Lung (tissue), 12 donors: ENCODE measurements around the gene CACNG1. TPM values are rescaled to one million over a fixed set of nuclear protein-coding genes. Genes with fewer than 3 reads are reported as not detected.
A peak's percentile ranks its signal among the peaks of the same experiment; 100 is the strongest.

ENCODE experiments used
- ATAC-seq: fragments of 200-7000 bp; cut with Tn5 transposase; one replicate; pipeline ENCODE4 v1.9.1; 2020; ENCODE audit warnings: moderate number of reproducible peaks; ENCODE audit not compliant: insufficient read depth, low FRiP score
- DNase-seq, 3 donors: peaks; one replicate each; pipeline ENCODE4 v3.0.0-alpha.2; 2013 to 2017
- H3K27ac ChIP-seq, 2 donors: one replicate each; pipeline ENCODE4 v1.5.1; 2013; ENCODE audit warnings: mild to moderate bottlenecking in 2 of 2, moderate library complexity in 2 of 2, control low read depth in 1 of 2, inconsistent platforms in 1 of 2, low read depth in 1 of 2, low read length in 1 of 2
- H3K27me3 ChIP-seq, 3 donors: one replicate each; pipeline ENCODE4 v1.5.1; 2013; ENCODE audit warnings: low read length in 2 of 3; ENCODE audit not compliant: control insufficient read depth in 3 of 3, insufficient read depth in 3 of 3
- H3K36me3 ChIP-seq, 4 donors: one replicate each; pipeline ENCODE4 v1.5.1; 2013; ENCODE audit warnings: low read length in 4 of 4, mild to moderate bottlenecking in 1 of 4, moderate library complexity in 1 of 4; ENCODE audit not compliant: control insufficient read depth in 4 of 4, insufficient read depth in 4 of 4
- H3K4me1 ChIP-seq, 5 donors: one replicate each; pipeline ENCODE4 v1.5.1; 2013; ENCODE audit warnings: low read length in 5 of 5, mild to moderate bottlenecking in 2 of 5, moderate library complexity in 1 of 5; ENCODE audit not compliant: control insufficient read depth in 5 of 5, insufficient read depth in 5 of 5
- H3K4me3 ChIP-seq: one replicate; pipeline ENCODE4 v1.5.1; 2013; ENCODE audit warnings: mild to moderate bottlenecking, control low read depth, moderate library complexity
- H3K9ac ChIP-seq, 2 donors: one replicate each; pipeline ENCODE4 v1.5.1; 2013; ENCODE audit warnings: low read length in 2 of 2, control low read depth in 1 of 2; ENCODE audit not compliant: insufficient read depth in 1 of 2
- H3K9me3 ChIP-seq, 4 donors: one replicate each; pipeline ENCODE4 v1.5.1; 2013; ENCODE audit warnings: low read length in 3 of 4, mild to moderate bottlenecking in 1 of 4, moderate library complexity in 1 of 4; ENCODE audit not compliant: control insufficient read depth in 4 of 4, insufficient read depth in 3 of 4
- WGBS, 2 donors: extraction: QIAGEN DNeasy Blood & Tissue Kit; methylation state at CpG; one replicate each; pipeline ENCODE4 v1.1.7; 2013; 5-methylcytosine and 5-hydroxymethylcytosine counted together
- polyA plus RNA-seq, 2 donors: library from polyadenylated mRNA; stranded (reverse); fragments of 200-250 nt; gene quantifications; one replicate each; pipeline ENCODE4 v1.2.1, GENCODE V29; 2013
- total RNA-seq, 2 donors: library from RNA; depleted of rRNA in 1 of 2; stranded (reverse); fragments of >200 nt in 1 of 2; gene quantifications; one replicate each; pipeline ENCODE4 v1.2.1, GENCODE V29; 2014 to 2021
- TF ChIP-seq, protein P1 (sequence below): IDR thresholded peaks from 2 replicates; pipeline ENCODE4 v1.5.1; 2012; ENCODE audit warnings: mild to moderate bottlenecking; ENCODE audit errors: control extremely low read depth, extremely low read depth
- donor health status: control.
- donor health status: control.
- donor health status: Bipolar disorder and iron deficiency.
- donor health status: healthy.
- donor health status: DM: yes; HTN: yes; CAD: no.

The CACNG1 gene
- total and polyA plus RNA-seq, 4 donors = 0.05 to 0.08 TPM; not detected in 2

DNA sequence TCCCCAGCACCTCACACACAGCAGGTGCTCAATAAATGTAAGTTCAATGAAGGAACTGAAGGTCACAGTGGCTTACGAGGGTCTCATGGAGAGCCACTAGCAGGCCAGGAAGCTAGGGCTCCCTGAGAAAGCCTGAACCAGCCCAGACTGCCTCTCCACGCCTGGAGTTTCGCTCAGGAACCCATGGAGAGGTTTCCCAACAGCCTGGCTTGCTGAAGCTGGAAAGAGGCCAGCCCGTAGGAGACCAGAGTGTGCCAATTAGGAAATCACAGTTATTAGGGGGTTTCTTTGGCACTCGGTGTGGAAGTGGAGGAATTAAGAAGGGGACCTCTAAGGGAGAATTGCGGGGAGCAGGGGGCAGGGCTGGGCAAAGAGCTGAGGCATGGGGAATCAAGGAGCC is 36.3 kb upstream of the CACNG1 start:
- Histone ChIP-seq H3K4me1 (no peaks in the 10 kb centered on the region), H3K27ac (no peak overlapping the region), H3K9me3 (peaks cover 0 to 7% (median 1%) of the 10 kb centered on the region in 4 donors), H3K36me3 (no peaks in the 10 kb centered on the region), H3K9ac (no peak overlapping the region), H3K27me3 (peaks cover 0 to 2% (median 0%) of the 10 kb centered on the region in 3 donors), H3K4me3 (no peak overlapping the region)
- TF ChIP-seq, protein P1, sequence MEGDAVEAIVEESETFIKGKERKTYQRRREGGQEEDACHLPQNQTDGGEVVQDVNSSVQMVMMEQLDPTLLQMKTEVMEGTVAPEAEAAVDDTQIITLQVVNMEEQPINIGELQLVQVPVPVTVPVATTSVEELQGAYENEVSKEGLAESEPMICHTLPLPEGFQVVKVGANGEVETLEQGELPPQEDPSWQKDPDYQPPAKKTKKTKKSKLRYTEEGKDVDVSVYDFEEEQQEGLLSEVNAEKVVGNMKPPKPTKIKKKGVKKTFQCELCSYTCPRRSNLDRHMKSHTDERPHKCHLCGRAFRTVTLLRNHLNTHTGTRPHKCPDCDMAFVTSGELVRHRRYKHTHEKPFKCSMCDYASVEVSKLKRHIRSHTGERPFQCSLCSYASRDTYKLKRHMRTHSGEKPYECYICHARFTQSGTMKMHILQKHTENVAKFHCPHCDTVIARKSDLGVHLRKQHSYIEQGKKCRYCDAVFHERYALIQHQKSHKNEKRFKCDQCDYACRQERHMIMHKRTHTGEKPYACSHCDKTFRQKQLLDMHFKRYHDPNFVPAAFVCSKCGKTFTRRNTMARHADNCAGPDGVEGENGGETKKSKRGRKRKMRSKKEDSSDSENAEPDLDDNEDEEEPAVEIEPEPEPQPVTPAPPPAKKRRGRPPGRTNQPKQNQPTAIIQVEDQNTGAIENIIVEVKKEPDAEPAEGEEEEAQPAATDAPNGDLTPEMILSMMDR = no peak
- ATAC-seq = no peak
- WGBS, 2 donors = 69 to 80% methylated on average over 6 of the region's 6 CpGs
- DNase-seq = peak in 2 of 3 donors; percentile 14 to 32

DNA sequence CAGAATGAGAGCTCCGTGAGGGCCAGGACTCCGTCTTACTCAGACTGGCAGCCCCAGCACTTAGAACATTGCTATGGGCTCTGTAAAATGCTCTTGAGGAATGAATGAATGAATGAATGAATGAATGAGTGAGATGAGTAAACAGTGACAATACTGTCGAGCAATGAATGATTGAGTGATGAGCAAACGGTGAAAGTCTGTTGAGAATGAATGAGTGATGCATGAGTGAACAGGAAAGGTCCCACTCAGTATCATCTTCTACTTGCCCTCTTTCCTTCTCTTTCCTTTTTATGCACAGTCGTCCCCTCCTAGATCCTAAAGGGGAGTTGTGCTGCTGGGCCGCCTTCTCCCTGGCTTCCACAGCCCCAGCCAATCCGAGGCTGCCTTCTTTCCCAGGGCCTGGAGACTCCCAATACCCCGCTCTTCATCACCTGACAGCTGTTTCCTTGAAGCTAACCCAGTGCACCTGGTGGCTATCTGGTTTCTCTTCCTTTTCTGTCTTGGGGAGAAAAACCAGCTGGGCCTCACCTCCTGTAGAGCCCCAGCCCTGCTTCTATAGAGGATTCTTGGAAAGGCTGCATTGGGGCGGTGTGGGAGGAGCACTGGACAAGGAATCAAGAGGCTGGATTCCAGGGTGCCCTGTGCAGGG is 32.7 kb upstream of the CACNG1 start:
- TF ChIP-seq, protein P1 = no peak
- Histone ChIP-seq H3K4me1 (no peaks in the 10 kb centered on the region), H3K27me3 (peaks cover 0 to 2% (median 0%) of the 10 kb centered on the region in 3 donors), H3K9me3 (peaks cover 0 to 7% (median 0%) of the 10 kb centered on the region in 4 donors), H3K27ac (no peak overlapping the region), H3K9ac (no peak overlapping the region), H3K4me3 (no peak overlapping the region), H3K36me3 (no peaks in the 10 kb centered on the region)
- WGBS, 2 donors = 76 to 83% methylated on average over 9 of the region's 9 CpGs
- DNase-seq = no peak
- no peak for ATAC-seq

DNA sequence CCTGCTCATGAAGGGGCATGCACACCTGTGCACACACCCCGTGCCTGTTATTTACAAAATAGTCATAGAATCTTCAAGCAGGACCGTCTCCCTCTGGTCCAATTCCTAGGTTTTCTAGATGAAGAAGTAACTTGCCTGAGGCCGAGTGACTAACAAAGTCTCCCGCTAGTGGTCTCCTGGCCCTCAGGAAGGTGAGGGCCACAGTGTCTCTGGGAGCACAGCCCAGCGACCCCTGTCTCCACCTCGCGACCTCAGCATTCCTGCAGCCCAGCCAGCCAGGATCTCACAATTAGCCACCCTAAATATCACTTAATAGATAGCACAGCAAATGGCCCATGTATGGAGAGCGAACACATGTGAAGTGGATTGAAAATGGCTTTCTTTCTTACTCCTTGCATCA is 30.5 kb upstream of the CACNG1 start:
- 90 to 94% methylated on average over 8 of the region's 8 CpGs for whole genome bisulfite sequencing, 2 donors
- Histone ChIP-seq H3K27ac (no peak overlapping the region), H3K27me3 (peaks cover 0 to 2% (median 0%) of the 10 kb centered on the region in 3 donors), H3K36me3 (no peaks in the 10 kb centered on the region), H3K4me1 (no peaks in the 10 kb centered on the region), H3K9ac (no peak overlapping the region), H3K9me3 (peaks cover 0 to 4% (median 0%) of the 10 kb centered on the region in 4 donors), H3K4me3 (no peak overlapping the region)
- DNase-seq (no peak), ATAC-seq (no peak)
- TF ChIP-seq, protein P1 = no peak
